Naive thymus-derived CD4-positive, alpha-beta T cell (primary cell): ENCODE results near the gene SUGCT. TPM values are rescaled to one million over a fixed set of nuclear protein-coding genes. Genes with fewer than 3 reads are reported as not detected.

Source experiments
- ATAC-seq: fragments of 150-1000 bp; cut with Tn5 transposase; 2 replicates; pipeline ENCODE4 v1.10.0; 2021; ENCODE audit warnings: mild to moderate bottlenecking, moderate library complexity
- CTCF ChIA-PET: fragments of 350-600 bp; sonication (Branson Sonifier 250); formaldehyde crosslinking; loops from one replicate; lab custom pipeline; 2021; ENCODE audit warnings: antibody characterized with exemption; lab: Charles Lee
- POLR2A ChIA-PET: fragments of 350-600 bp; sonication (Branson Sonifier 250); formaldehyde crosslinking; loops from one replicate; lab custom pipeline; 2021; ENCODE audit warnings: antibody characterized with exemption, inconsistent platforms; lab: Charles Lee
- DNase-seq, 9 donors: peaks; one replicate each; pipeline versions ENCODE4 v3.0.0 to v3.0.0-alpha.2; 2020 to 2022; ENCODE audit warnings: mixed read lengths in 1 of 9
- H3K27ac ChIP-seq: one replicate; pipeline ENCODE4 v1.7.0; 2013; ENCODE audit warnings: mild to moderate bottlenecking, low read depth, low read length, moderate library complexity
- H3K27me3 ChIP-seq, 2 donors: one replicate each; pipeline ENCODE4 v1.7.0; 2013; ENCODE audit warnings: low read length in 2 of 2, mild to moderate bottlenecking in 2 of 2, moderate library complexity in 2 of 2; ENCODE audit not compliant: control insufficient read depth in 2 of 2, insufficient read depth in 2 of 2
- H3K36me3 ChIP-seq, 3 experiments: 1 replicate in 2 of 3; 2 replicates in 1 of 3; pipeline ENCODE4 v1.7.0; 2013; ENCODE audit warnings: low read length in 3 of 3, mild to moderate bottlenecking in 3 of 3, moderate library complexity in 1 of 3; ENCODE audit not compliant: insufficient read depth in 3 of 3, control insufficient read depth in 2 of 3
- H3K4me1 ChIP-seq, 2 donors: one replicate each; pipeline ENCODE4 v1.7.0; 2013; ENCODE audit warnings: low read length in 2 of 2, mild to moderate bottlenecking in 2 of 2, moderate library complexity in 1 of 2; ENCODE audit not compliant: control insufficient read depth in 2 of 2, insufficient read depth in 2 of 2
- H3K4me3 ChIP-seq: 2 replicates; pipeline ENCODE4 v1.7.0; 2013; ENCODE audit warnings: mild to moderate bottlenecking, low read length
- H3K9me3 ChIP-seq, 3 experiments: 1 replicate in 2 of 3; 2 replicates in 1 of 3; pipeline ENCODE4 v1.7.0; 2013; ENCODE audit warnings: low read length in 3 of 3; ENCODE audit not compliant: control insufficient read depth in 2 of 3
- H3K27ac Mint-ChIP-seq, 9 donors: one replicate each; pipeline ENCODE4 v1.8.0; 2020 to 2022; ENCODE audit warnings: mixed read lengths in 9 of 9, mild to moderate bottlenecking in 8 of 9, moderate library complexity in 5 of 9, inconsistent platforms in 2 of 9
- H3K27me3 Mint-ChIP-seq, 5 donors: one replicate each; pipeline ENCODE4 v1.8.0; 2021 to 2022; ENCODE audit warnings: mixed read lengths in 5 of 5, mild to moderate bottlenecking in 1 of 5
- H3K36me3 Mint-ChIP-seq, 5 donors: one replicate each; pipeline ENCODE4 v1.8.0; 2020 to 2022; ENCODE audit warnings: mixed read lengths in 5 of 5, mild to moderate bottlenecking in 3 of 5, inconsistent platforms in 1 of 5
- H3K4me1 Mint-ChIP-seq, 7 donors: one replicate each; pipeline ENCODE4 v1.8.0; 2020 to 2022; ENCODE audit warnings: mixed read lengths in 7 of 7, mild to moderate bottlenecking in 3 of 7, inconsistent platforms in 1 of 7
- H3K4me3 Mint-ChIP-seq, 10 donors: one replicate each; pipeline ENCODE4 v1.8.0; 2020 to 2022; ENCODE audit warnings: mild to moderate bottlenecking in 10 of 10, mixed read lengths in 10 of 10, moderate library complexity in 6 of 10, inconsistent platforms in 2 of 10
- H3K9me3 Mint-ChIP-seq, 11 donors: one replicate each; pipeline ENCODE4 v1.8.0; 2020 to 2022; ENCODE audit warnings: mixed read lengths in 11 of 11, mild to moderate bottlenecking in 4 of 11, inconsistent platforms in 1 of 11, moderate library complexity in 1 of 11
- intact Hi-C, 2 donors: fragments of 100-400 bp; cut with micrococcal nuclease; formaldehyde crosslinking; loops; one replicate each; pipeline ENCODE4 v1.15.1; 2023
- polyA plus RNA-seq, 2 donors: library from polyadenylated mRNA; unstranded; fragments of 300-500 nt; fragmentation: Illumina TruSeq; gene quantifications; one replicate each; pipeline ENCODE4 v1.2.3, GENCODE V29; 2021
- total RNA-seq, 6 experiments: library from RNA in 5 of 6; stranded (reverse) in 5 of 6; gene quantifications; 1 replicate in 5 of 6; 2 replicates in 1 of 6; pipeline ENCODE4 v1.2.3 and lab custom pipeline; 2021 to 2026

Gene SUGCT
- total and polyA plus RNA-seq, 7 experiments from 2014 or later, result 0.95 to 2.7 (median 2.2) TPM; not detected in 1

- no peak overlapping the region for H3K27ac Mint-ChIP-seq
- Histone ChIP-seq H3K27ac (no peak overlapping the region), H3K9me3 (no peaks in the 10 kb centered on the region), H3K27me3 (no peaks in the 10 kb centered on the region), H3K4me1 (no peaks in the 10 kb centered on the region), H3K36me3 (no peaks in the 10 kb centered on the region), H3K4me3 (no peak overlapping the region)
- no peak for ATAC-seq
- H3K27me3 Mint-ChIP-seq, result peaks cover 0 to 1% (median 0%) of the 10 kb centered on the region in 5 donors
- ChIA-PET POLR2A (no interaction called here), CTCF (no interaction called here)
- H3K4me1 Mint-ChIP-seq, result no peaks in the 10 kb centered on the region
- no peaks in the 10 kb centered on the region for H3K9me3 Mint-ChIP-seq
- intact Hi-C loops, result no loop called here
- no peak overlapping the region for H3K4me3 Mint-ChIP-seq
- H3K36me3 Mint-ChIP-seq, result no peaks in the 10 kb centered on the region
- DNase-seq, result no peak
These were observed 408.4 kb downstream of the SUGCT start for GRCh38 chr7:40542982-40543741.

DNA sequence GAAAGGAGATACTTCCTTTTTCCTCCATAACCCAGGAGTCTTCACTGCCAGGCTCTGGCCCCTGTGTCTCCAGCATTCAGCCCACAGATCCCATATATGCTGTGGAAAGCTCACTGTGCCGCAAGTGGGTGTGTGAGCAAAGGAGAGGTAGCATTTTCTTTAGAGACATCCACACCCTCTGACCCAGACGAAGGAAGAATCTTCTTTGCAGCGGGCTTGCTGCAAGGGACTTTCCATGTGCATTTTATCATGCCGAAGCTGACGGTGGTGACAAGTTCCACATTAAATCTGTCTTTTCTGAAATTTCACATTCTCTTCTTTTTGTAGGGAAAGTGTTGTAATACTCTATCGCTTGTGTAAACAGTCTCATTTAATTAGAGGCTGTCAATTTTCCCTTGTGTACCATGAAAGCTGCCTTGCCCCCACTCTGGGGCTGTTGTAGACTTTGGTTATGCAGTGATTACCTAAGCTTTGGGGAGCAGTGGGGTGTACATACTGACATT is 409.5 kb downstream of the SUGCT start:
- Histone ChIP-seq H3K9me3 (no peaks in the 10 kb centered on the region), H3K27ac (no peak overlapping the region), H3K36me3 (no peaks in the 10 kb centered on the region), H3K4me3 (no peak overlapping the region), H3K27me3 (no peaks in the 10 kb centered on the region), H3K4me1 (no peaks in the 10 kb centered on the region)
- no peak for DNase-seq
- no peak overlapping the region for H3K27ac Mint-ChIP-seq
- ATAC-seq, result no peak
- H3K4me3 Mint-ChIP-seq, result no peak overlapping the region
- POLR2A ChIA-PET, result no interaction called here
- peaks cover 0 to 1% (median 0%) of the 10 kb centered on the region in 11 donors for H3K9me3 Mint-ChIP-seq
- intact Hi-C loops, result no loop called here
- H3K27me3 Mint-ChIP-seq, result no peaks in the 10 kb centered on the region
- CTCF ChIA-PET, result interaction anchor here (0.6 kb wide), 1 partner anchor 13 kb away, joined by 3 read pairs; no protein-coding TSS in a partner anchor
- no peaks in the 10 kb centered on the region for H3K36me3 Mint-ChIP-seq
- no peaks in the 10 kb centered on the region for H3K4me1 Mint-ChIP-seq

GRCh38 chr7:40544871-40545303 is 410.1 kb downstream of the SUGCT start:
- intact Hi-C loops, result no loop called here
- Histone ChIP-seq H3K9me3 (no peaks in the 10 kb centered on the region), H3K4me3 (no peak overlapping the region), H3K27me3 (no peaks in the 10 kb centered on the region), H3K27ac (no peak overlapping the region), H3K36me3 (no peaks in the 10 kb centered on the region), H3K4me1 (no peaks in the 10 kb centered on the region)
- Mint-ChIP-seq H3K27ac (no peak overlapping the region), H3K4me1 (no peaks in the 10 kb centered on the region), H3K27me3 (no peaks in the 10 kb centered on the region), H3K9me3 (peaks cover 0 to 1% (median 0%) of the 10 kb centered on the region in 11 donors), H3K36me3 (no peaks in the 10 kb centered on the region), H3K4me3 (no peak overlapping the region)
- ATAC-seq, result no peak
- ChIA-PET CTCF (interaction anchor here (0.6 kb wide), 1 partner anchor 14 kb away, joined by 3 read pairs; no protein-coding TSS in a partner anchor), POLR2A (no interaction called here)
- DNase-seq, result no peak

- no peaks in the 10 kb centered on the region for H3K4me1 ChIP-seq
- H3K9me3 ChIP-seq, result no peaks in the 10 kb centered on the region
- H3K4me3 ChIP-seq, result no peak overlapping the region
- H3K4me1 Mint-ChIP-seq, result no peaks in the 10 kb centered on the region
- DNase-seq (no peak), ATAC-seq (no peak)
- no peaks in the 10 kb centered on the region for H3K36me3 ChIP-seq
- no peak overlapping the region for H3K4me3 Mint-ChIP-seq
- no peaks in the 10 kb centered on the region for H3K27me3 Mint-ChIP-seq
- no peaks in the 10 kb centered on the region for H3K36me3 Mint-ChIP-seq
- no peak overlapping the region for H3K27ac Mint-ChIP-seq
- CTCF ChIA-PET, result no interaction called here
- H3K27me3 ChIP-seq, result no peaks in the 10 kb centered on the region
- POLR2A ChIA-PET, result no interaction called here
- H3K27ac ChIP-seq, result no peak overlapping the region
- peaks cover 0 to 1% (median 0%) of the 10 kb centered on the region in 11 donors for H3K9me3 Mint-ChIP-seq
- intact Hi-C loops, result no loop called here
These were observed 410.9 kb downstream of the SUGCT start for GRCh38 chr7:40545739-40546138.

DNA sequence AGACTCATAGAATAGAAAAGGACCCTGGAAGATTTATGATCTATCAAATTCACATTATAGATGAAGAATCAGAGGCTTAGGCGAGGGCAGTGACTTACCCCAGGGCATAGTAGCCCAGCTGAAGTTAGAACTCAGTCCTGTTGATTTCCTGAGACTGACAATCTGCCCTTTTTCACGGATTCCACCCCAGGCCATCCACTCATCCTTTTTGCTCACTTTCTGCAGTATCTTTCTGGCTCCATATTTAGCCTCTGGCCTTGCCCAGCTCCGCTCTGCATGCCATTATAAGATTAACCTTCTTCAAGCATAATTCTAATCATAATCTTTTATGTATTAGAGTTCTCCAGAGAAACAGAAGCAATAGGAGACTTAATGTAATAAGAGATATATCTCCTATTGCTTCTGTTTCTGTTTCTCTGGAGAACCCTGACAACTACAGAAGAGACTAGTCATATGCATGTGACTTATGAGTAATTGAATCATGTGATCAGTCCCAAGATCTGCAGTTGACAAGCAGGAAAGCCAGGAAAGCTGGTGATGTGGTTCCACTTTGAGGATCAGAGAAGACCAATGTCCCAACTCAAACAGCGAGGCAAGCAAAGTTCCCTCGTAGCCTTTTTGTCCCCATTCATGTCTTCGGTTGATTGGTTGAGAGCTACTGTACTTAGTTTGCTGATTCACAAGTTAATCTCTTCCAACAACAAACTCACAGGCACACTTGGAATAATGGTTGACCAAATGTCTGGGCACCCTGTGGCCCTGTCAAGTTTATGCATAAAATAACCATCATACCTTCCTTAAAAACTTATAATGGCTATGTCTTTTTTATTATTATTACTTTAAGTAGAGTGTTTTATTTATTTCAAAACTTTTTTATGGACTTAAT is 412.1 kb downstream of the SUGCT start:
- ChIA-PET POLR2A (no interaction called here), CTCF (no interaction called here)
- H3K36me3 Mint-ChIP-seq, result no peaks in the 10 kb centered on the region
- no peak overlapping the region for H3K4me3 Mint-ChIP-seq
- no peaks in the 10 kb centered on the region for H3K27me3 Mint-ChIP-seq
- no peak for ATAC-seq
- peaks cover 0 to 1% (median 0%) of the 10 kb centered on the region in 11 donors for H3K9me3 Mint-ChIP-seq
- no peak overlapping the region for H3K27ac Mint-ChIP-seq
- H3K4me3 ChIP-seq, result no peak overlapping the region
- no peaks in the 10 kb centered on the region for H3K27me3 ChIP-seq
- no peaks in the 10 kb centered on the region for H3K36me3 ChIP-seq
- H3K9me3 ChIP-seq, result no peaks in the 10 kb centered on the region
- H3K27ac ChIP-seq, result no peak overlapping the region
- intact Hi-C loops, result no loop called here
- peaks cover 0 to 3% (median 0%) of the 10 kb centered on the region in 7 donors for H3K4me1 Mint-ChIP-seq
- no peaks in the 10 kb centered on the region for H3K4me1 ChIP-seq
- DNase-seq, result no peak

- ChIA-PET POLR2A (no interaction called here), CTCF (interaction anchor here (0.6 kb wide), 1 partner anchor 223 kb away, joined by 4 read pairs; no protein-coding TSS in a partner anchor)
- no peak overlapping the region for H3K4me3 Mint-ChIP-seq
- H3K27ac Mint-ChIP-seq, result no peak overlapping the region
- no peaks in the 10 kb centered on the region for H3K36me3 ChIP-seq
- peaks cover 0 to 5% (median 0%) of the 10 kb centered on the region in 7 donors for H3K4me1 Mint-ChIP-seq
- H3K36me3 Mint-ChIP-seq, result no peaks in the 10 kb centered on the region
- ATAC-seq, result no peak
- no peaks in the 10 kb centered on the region for H3K27me3 Mint-ChIP-seq
- H3K9me3 Mint-ChIP-seq, result peaks cover 0 to 1% (median 0%) of the 10 kb centered on the region in 11 donors
- intact Hi-C loops, result no loop called here
- DNase-seq, result no peak
- H3K27me3 ChIP-seq, result no peaks in the 10 kb centered on the region
- no peak overlapping the region for H3K27ac ChIP-seq
- H3K4me3 ChIP-seq, result no peak overlapping the region
- no peaks in the 10 kb centered on the region for H3K9me3 ChIP-seq
- no peaks in the 10 kb centered on the region for H3K4me1 ChIP-seq
These were observed 414.7 kb downstream of the SUGCT start for GRCh38 chr7:40549372-40550039.
